PFSK-1 (cell line): ENCODE measurements around the gene CTSH.

Source experiments
- FOXP2 ChIP-seq: optimal IDR thresholded peaks from 2 replicates; pipeline ENCODE3; 2011; ENCODE audit warnings: borderline replicate concordance, control low read depth, inconsistent platforms; ENCODE audit not compliant: insufficient read depth; ENCODE audit errors: extremely low read length, extremely low read depth
- POLR2AphosphoS5 ChIP-seq: IDR thresholded peaks from 2 replicates; pipeline ENCODE4 v1.6.1; 2012; ENCODE audit warnings: low read depth, mild to moderate bottlenecking, control low read depth, low read length, moderate library complexity
- REST ChIP-seq, 2 experiments: IDR thresholded peaks; 2 replicates each; pipeline versions ENCODE4 v1.6.1 to v1.8.0; 2011 to 2012; ENCODE audit warnings: low read depth in 2 of 2, low read length in 2 of 2, control low read depth in 1 of 2, inconsistent platforms in 1 of 2, mild to moderate bottlenecking in 1 of 2, moderate library complexity in 1 of 2; ENCODE audit not compliant: insufficient read depth in 1 of 2
- SIN3A ChIP-seq: IDR thresholded peaks from 2 replicates; pipeline ENCODE4 v1.6.1; 2012; ENCODE audit warnings: mild to moderate bottlenecking, low read length, moderate library complexity, borderline replicate concordance; ENCODE audit not compliant: insufficient read depth
- TAF1 ChIP-seq: IDR thresholded peaks from 2 replicates; pipeline ENCODE4 v1.6.1; 2012; ENCODE audit warnings: low read length, control low read depth, borderline replicate concordance; ENCODE audit not compliant: insufficient read depth

- TF ChIP-seq POLR2AphosphoS5 = no peak
- TF ChIP-seq TAF1 = no peak
- TF ChIP-seq SIN3A = no peak
- TF ChIP-seq REST (IDR thresholded peaks at IDR 0.05; ENCODE audit: insufficient read depth in 1 of 2, low read depth in 2 of 2, low read length in 2 of 2) = no peak
- no peak for TF ChIP-seq FOXP2
Observed at GRCh38 chr15:78915341-78916087, 29.3 kb downstream of the CTSH start.
